Gastrocnemius medialis (tissue), 4 donors: ENCODE results near the gene ENC1.

Experiments used
- CTCF ChIP-seq, 5 experiments: fragments of 450-650 bp in 3 of 5; fragments of 200-600 bp in 2 of 5; sonication (generic) in 2 of 5; IDR thresholded peaks in 4 of 5; conservative IDR thresholded peaks in 1 of 5; 1 replicate in 4 of 5; 2 replicates in 1 of 5; pipeline ENCODE4 v1.5.1; 2016 to 2019; ENCODE audit warnings: antibody characterized with exemption in 5 of 5, mild to moderate bottlenecking in 3 of 5, moderate library complexity in 3 of 5
- POLR2A ChIP-seq, 2 donors: fragments of 450-650 bp; IDR thresholded peaks; one replicate each; pipeline ENCODE4 v1.6.1; 2017; ENCODE audit warnings: antibody characterized with exemption in 2 of 2, mild to moderate bottlenecking in 2 of 2, moderate library complexity in 2 of 2

- TF ChIP-seq CTCF (IDR thresholded peaks at IDR 0.05 in 4 of 5, conservative IDR thresholded peaks at IDR 0.05 in 1 of 5) = no peak
- no peak for TF ChIP-seq POLR2A (IDR thresholded peaks at IDR 0.05)
Measured at GRCh38 chr5:74582853-74583252, 57.7 kb downstream of the ENC1 start.
